Mesenchymal stem cell (in vitro differentiated cells and primary cell): Measurements from ENCODE around the gene CD63.

Experiments
- DNase-seq: peaks from one replicate; pipeline ENCODE4 v3.0.0-alpha.2; 2013
- H2AFZ ChIP-seq: one replicate; pipeline ENCODE4 v1.6.1; 2013; ENCODE audit warnings: low read depth, mild to moderate bottlenecking, control low read depth, inconsistent platforms, low read length, moderate library complexity
- H2AK5ac ChIP-seq: 2 replicates; pipeline ENCODE4 v1.6.1; 2013; ENCODE audit warnings: low read length, moderate library complexity, mild to moderate bottlenecking, inconsistent platforms; ENCODE audit not compliant: severe bottlenecking
- H2BK120ac ChIP-seq: one replicate; pipeline ENCODE4 v1.6.1; 2013; ENCODE audit warnings: low read depth, mild to moderate bottlenecking, inconsistent platforms, low read length, moderate library complexity
- H2BK12ac ChIP-seq, 2 experiments: one replicate each; pipeline ENCODE4 v1.6.1; 2013; ENCODE audit warnings: inconsistent platforms in 2 of 2, low read length in 2 of 2, mild to moderate bottlenecking in 2 of 2, moderate library complexity in 2 of 2, control low read depth in 1 of 2
- H2BK15ac ChIP-seq: one replicate; pipeline ENCODE4 v1.6.1; 2013; ENCODE audit warnings: mild to moderate bottlenecking, low read depth, inconsistent platforms; ENCODE audit not compliant: poor library complexity, severe bottlenecking
- H2BK5ac ChIP-seq: 2 replicates; pipeline ENCODE4 v1.6.1; 2013; ENCODE audit warnings: low read depth, mild to moderate bottlenecking, low read length, control low read depth, inconsistent platforms; ENCODE audit not compliant: poor library complexity, severe bottlenecking
- H3K14ac ChIP-seq, 2 experiments: one replicate each; pipeline ENCODE4 v1.6.1; 2013; ENCODE audit warnings: inconsistent platforms in 2 of 2, low read length in 2 of 2, control low read depth in 1 of 2, mild to moderate bottlenecking in 1 of 2, moderate library complexity in 1 of 2
- H3K18ac ChIP-seq, 2 experiments: one replicate each; pipeline ENCODE4 v1.6.1; 2013; ENCODE audit warnings: inconsistent platforms in 2 of 2, low read length in 2 of 2, control low read depth in 1 of 2, low read depth in 1 of 2, mild to moderate bottlenecking in 1 of 2
- H3K23ac ChIP-seq, 2 experiments: one replicate each; pipeline ENCODE4 v1.6.1; 2013; ENCODE audit warnings: inconsistent platforms in 2 of 2, low read length in 2 of 2, mild to moderate bottlenecking in 2 of 2, moderate library complexity in 2 of 2, control low read depth in 1 of 2
- H3K27ac ChIP-seq: 2 replicates; pipeline ENCODE4 v1.5.1; 2013; ENCODE audit warnings: mild to moderate bottlenecking, moderate library complexity, low read length, control low read depth, inconsistent platforms; ENCODE audit not compliant: poor library complexity, severe bottlenecking
- H3K27me3 ChIP-seq, 2 experiments: 2 replicates each; pipeline versions ENCODE4 v1.6.1 to v1.7.0; 2013; ENCODE audit warnings: low read length in 2 of 2, mild to moderate bottlenecking in 2 of 2, moderate library complexity in 2 of 2, control low read depth in 1 of 2, inconsistent platforms in 1 of 2; ENCODE audit not compliant: control insufficient read depth in 1 of 2, insufficient read depth in 1 of 2
- H3K36me3 ChIP-seq, 2 experiments: 2 replicates each; pipeline versions ENCODE4 v1.6.1 to v1.7.0; 2013; ENCODE audit warnings: low read length in 2 of 2, control low read depth in 1 of 2, inconsistent platforms in 1 of 2, low read depth in 1 of 2, mild to moderate bottlenecking in 1 of 2; ENCODE audit not compliant: insufficient read depth in 2 of 2, control insufficient read depth in 1 of 2
- H3K4ac ChIP-seq, 2 experiments: one replicate each; pipeline ENCODE4 v1.6.1; 2013; ENCODE audit warnings: inconsistent platforms in 2 of 2, low read length in 2 of 2, mild to moderate bottlenecking in 2 of 2, moderate library complexity in 2 of 2, control low read depth in 1 of 2, low read depth in 1 of 2
- H3K4me1 ChIP-seq: 2 replicates; pipeline ENCODE4 v1.6.1; 2013; ENCODE audit warnings: low read depth, low read length, control low read depth; ENCODE audit not compliant: control insufficient read depth, insufficient read depth
- H3K4me2 ChIP-seq: 2 replicates; pipeline ENCODE4 v1.6.1; 2013; ENCODE audit warnings: low read length, mild to moderate bottlenecking, inconsistent platforms; ENCODE audit not compliant: poor library complexity, severe bottlenecking
- H3K4me3 ChIP-seq, 2 experiments: 2 replicates each; pipeline versions ENCODE4 v1.5.1 to v1.7.0; 2013; ENCODE audit warnings: low read length in 2 of 2, mild to moderate bottlenecking in 2 of 2, control low read depth in 1 of 2, low read depth in 1 of 2; ENCODE audit not compliant: insufficient read depth in 1 of 2
- H3K79me1 ChIP-seq: replicated peaks from 2 replicates; pipeline ENCODE4 v1.6.1; 2013; ENCODE audit warnings: mild to moderate bottlenecking, control low read depth, low read length, inconsistent platforms; ENCODE audit not compliant: poor library complexity, severe bottlenecking
- H3K9ac ChIP-seq: 2 replicates; pipeline ENCODE4 v1.7.0; 2013; ENCODE audit warnings: mild to moderate bottlenecking, low read length, moderate library complexity
- H3K9me3 ChIP-seq: 2 replicates; pipeline ENCODE4 v1.7.0; 2013; ENCODE audit warnings: mild to moderate bottlenecking, low read length; ENCODE audit not compliant: control insufficient read depth
- H4K8ac ChIP-seq: one replicate; pipeline ENCODE4 v1.6.1; 2013; ENCODE audit warnings: inconsistent platforms, mild to moderate bottlenecking, low read length, moderate library complexity
- H4K91ac ChIP-seq: one replicate; pipeline ENCODE4 v1.6.1; 2013; ENCODE audit warnings: mild to moderate bottlenecking, low read length, inconsistent platforms
- WGBS: methylation state at CpG from one replicate; pipeline ENCODE4 v1.1.7; 2013; ENCODE audit warnings: mixed read lengths; 5-methylcytosine and 5-hydroxymethylcytosine counted together

Gene CD63

DNA sequence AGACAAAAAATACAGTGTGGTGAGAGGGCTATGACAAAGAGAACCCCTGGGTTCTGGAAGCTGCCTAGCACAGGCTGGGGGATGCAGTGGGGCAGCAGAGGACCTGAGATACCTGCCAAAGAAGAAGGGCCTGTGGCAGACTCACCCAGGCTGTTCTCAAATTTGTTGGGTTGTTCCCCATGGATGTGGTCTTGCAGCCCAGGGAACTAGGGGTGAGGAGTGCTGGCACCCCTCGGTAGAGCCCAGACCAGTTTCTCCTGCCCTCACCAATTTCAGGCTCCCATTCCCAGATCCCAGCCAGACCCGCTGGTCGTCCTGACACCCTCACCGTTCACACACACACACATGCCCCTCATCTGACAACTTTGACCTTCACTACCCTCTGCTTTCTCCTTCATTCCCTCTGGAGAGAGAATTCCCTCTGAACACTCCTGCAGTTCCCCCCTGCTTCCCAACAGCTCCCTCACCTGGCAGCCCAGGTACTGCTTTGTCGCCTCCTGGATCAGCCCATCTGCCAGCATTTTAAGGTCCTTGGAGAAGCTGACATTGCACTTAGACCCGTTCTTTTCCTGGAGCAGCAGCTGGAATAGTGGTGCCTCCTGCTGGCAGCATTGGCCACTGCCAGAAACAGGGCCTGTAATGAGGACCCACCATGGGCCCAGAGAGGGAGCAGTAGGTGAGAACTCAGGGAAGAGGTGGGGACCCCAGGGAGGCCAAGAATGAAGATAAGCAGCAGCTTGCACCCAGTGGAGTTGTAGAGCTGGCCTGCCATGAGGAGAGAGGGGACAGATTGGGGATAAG is 8.2 kb upstream of the CD63 start:
- Histone ChIP-seq H2AK5ac (no peak overlapping the region), H2AFZ (peak overlapping the region; percentile 36), H3K36me3 (peaks cover 4 to 6% of the 10 kb centered on the region in 2 experiments), H3K4ac (no peak overlapping the region), H3K4me3 (peak overlapping the region in 1 of 2 experiments; percentile 83), H3K27ac (no peak overlapping the region), H3K18ac (peak overlapping the region in 1 of 2 experiments; percentile 16), H2BK120ac (no peak overlapping the region), H3K14ac (no peak overlapping the region), H3K4me1 (peaks cover 11% of the 10 kb centered on the region), H2BK15ac (peak overlapping the region; percentile 80), H3K9me3 (no peaks in the 10 kb centered on the region), H2BK12ac (peak overlapping the region in 1 of 2 experiments; percentile 17), H3K4me2 (no peak overlapping the region), H3K79me1 (peaks cover 7% of the 10 kb centered on the region), H4K8ac (peak overlapping the region; percentile 89), H4K91ac (no peak overlapping the region), H3K9ac (peak overlapping the region; percentile 89), H2BK5ac (no peak overlapping the region), H3K27me3 (no peaks in the 10 kb centered on the region), H3K23ac (peak overlapping the region in 1 of 2 experiments; percentile 81)
- 52% methylated on average over 6 of the region's 6 CpGs for WGBS
- DNase-seq: peak; percentile 68

DNA sequence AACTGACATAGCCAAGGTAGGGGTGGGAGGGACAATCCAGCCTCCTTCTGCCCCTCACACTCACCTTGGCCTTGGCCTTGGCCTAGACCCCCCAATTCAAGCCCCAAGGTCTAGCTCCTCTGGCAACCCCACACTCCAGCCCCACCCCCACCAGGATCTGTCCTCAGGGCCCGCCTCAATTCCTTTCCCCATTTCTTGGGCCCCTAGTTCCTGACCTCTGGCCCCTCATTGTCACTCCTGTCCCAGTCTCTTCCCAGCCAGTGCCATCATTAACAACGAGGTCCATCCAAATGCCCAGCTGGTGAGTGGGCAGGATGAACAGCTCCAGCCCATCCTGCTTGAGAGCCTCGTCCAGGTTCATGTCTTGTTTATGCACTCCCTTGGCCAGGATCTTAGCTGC is 7.3 kb upstream of the CD63 start:
- H3K9me3 ChIP-seq: no peaks in the 10 kb centered on the region
- no peak overlapping the region for H4K91ac ChIP-seq
- no peak overlapping the region for H3K14ac ChIP-seq
- no peak overlapping the region for H3K4me3 ChIP-seq
- 78% methylated on average over 3 of the region's 3 CpGs for WGBS
- H3K27ac ChIP-seq: no peak overlapping the region
- no peak overlapping the region for H3K23ac ChIP-seq
- H3K4ac ChIP-seq: no peak overlapping the region
- peaks cover 4 to 7% of the 10 kb centered on the region in 2 experiments for H3K36me3 ChIP-seq
- peaks cover 7% of the 10 kb centered on the region for H3K79me1 ChIP-seq
- H2AFZ ChIP-seq: no peak overlapping the region
- H2BK120ac ChIP-seq: no peak overlapping the region
- H4K8ac ChIP-seq: no peak overlapping the region
- H2BK12ac ChIP-seq: no peak overlapping the region
- H3K4me2 ChIP-seq: no peak overlapping the region
- H3K4me1 ChIP-seq: peaks cover 8% of the 10 kb centered on the region
- no peak overlapping the region for H2BK15ac ChIP-seq
- H3K27me3 ChIP-seq: no peaks in the 10 kb centered on the region
- DNase-seq: no peak
- H2AK5ac ChIP-seq: no peak overlapping the region
- no peak overlapping the region for H2BK5ac ChIP-seq
- peak overlapping the region; percentile 29 for H3K9ac ChIP-seq
- no peak overlapping the region for H3K18ac ChIP-seq

DNA sequence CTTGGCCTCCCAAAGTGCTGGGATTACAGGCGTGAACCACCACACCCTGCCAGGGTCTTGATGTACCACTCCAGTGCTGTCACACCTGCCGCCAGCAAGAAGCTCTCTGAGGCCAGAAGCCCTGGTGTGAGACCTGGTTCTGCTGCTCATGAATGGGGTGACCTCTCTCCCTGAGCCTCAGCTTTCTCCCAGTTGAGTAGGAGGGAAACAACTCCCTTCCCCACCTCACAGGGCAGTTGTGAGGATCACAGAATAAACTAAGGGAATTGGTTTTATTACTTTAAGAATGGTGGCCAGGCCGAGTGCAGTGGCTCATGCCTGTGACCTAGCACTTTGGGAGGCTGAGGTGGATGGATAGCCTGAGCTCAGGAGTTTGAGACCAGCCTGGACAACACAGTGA is 5.8 kb upstream of the CD63 start:
- no peak overlapping the region for H2BK120ac ChIP-seq
- no peak overlapping the region for H4K8ac ChIP-seq
- H3K4me1 ChIP-seq: peaks cover 15% of the 10 kb centered on the region
- H4K91ac ChIP-seq: no peak overlapping the region
- no peak for DNase-seq
- H2BK12ac ChIP-seq: no peak overlapping the region
- no peaks in the 10 kb centered on the region for H3K27me3 ChIP-seq
- no peak overlapping the region for H3K4me3 ChIP-seq
- no peak overlapping the region for H3K4ac ChIP-seq
- no peak overlapping the region for H3K23ac ChIP-seq
- peaks cover 9% of the 10 kb centered on the region for H3K79me1 ChIP-seq
- H3K27ac ChIP-seq: no peak overlapping the region
- no peak overlapping the region for H3K9ac ChIP-seq
- H3K14ac ChIP-seq: no peak overlapping the region
- no peak overlapping the region for H2BK5ac ChIP-seq
- H3K36me3 ChIP-seq: peaks cover 4 to 7% of the 10 kb centered on the region in 2 experiments
- H3K18ac ChIP-seq: no peak overlapping the region
- H2AK5ac ChIP-seq: no peak overlapping the region
- no peak overlapping the region for H3K4me2 ChIP-seq
- 100% methylated on average over 2 of the region's 3 CpGs for WGBS
- H2BK15ac ChIP-seq: no peak overlapping the region
- H3K9me3 ChIP-seq: no peaks in the 10 kb centered on the region
- no peak overlapping the region for H2AFZ ChIP-seq

DNA sequence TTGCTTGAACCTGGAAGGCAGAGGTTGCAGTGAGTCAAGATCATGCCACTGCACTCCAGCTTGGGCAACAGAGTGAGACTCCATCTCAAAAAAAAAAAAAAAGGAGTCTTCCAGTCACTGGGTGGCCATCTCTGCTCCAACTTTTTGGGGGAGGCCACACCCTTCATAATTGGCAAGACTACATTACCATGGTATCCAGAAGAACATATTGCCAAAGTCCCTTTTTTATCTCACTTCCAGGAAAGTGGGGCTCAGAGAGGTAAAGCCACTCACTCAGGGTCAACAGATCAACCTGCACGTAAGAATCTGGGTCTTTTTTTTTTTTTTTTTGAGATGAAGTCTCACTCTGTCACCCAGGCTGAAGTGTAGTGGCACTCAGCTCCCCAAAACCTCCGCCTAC is 5.0 kb upstream of the CD63 start:
- no peak overlapping the region for H2AFZ ChIP-seq
- H2BK15ac ChIP-seq: no peak overlapping the region
- H3K18ac ChIP-seq: no peak overlapping the region
- no peak overlapping the region for H3K4me3 ChIP-seq
- no peak overlapping the region for H3K27ac ChIP-seq
- H3K4me2 ChIP-seq: no peak overlapping the region
- H3K23ac ChIP-seq: no peak overlapping the region
- no peak overlapping the region for H3K14ac ChIP-seq
- H2BK5ac ChIP-seq: no peak overlapping the region
- no peak overlapping the region for H3K4ac ChIP-seq
- no peaks in the 10 kb centered on the region for H3K9me3 ChIP-seq
- H2AK5ac ChIP-seq: no peak overlapping the region
- H3K27me3 ChIP-seq: no peaks in the 10 kb centered on the region
- no peak overlapping the region for H2BK12ac ChIP-seq
- H4K8ac ChIP-seq: no peak overlapping the region
- H3K9ac ChIP-seq: no peak overlapping the region
- DNase-seq: no peak
- H2BK120ac ChIP-seq: no peak overlapping the region
- peaks cover 4 to 7% of the 10 kb centered on the region in 2 experiments for H3K36me3 ChIP-seq
- peaks cover 9% of the 10 kb centered on the region for H3K79me1 ChIP-seq
- no peak overlapping the region for H4K91ac ChIP-seq
- H3K4me1 ChIP-seq: peaks cover 15% of the 10 kb centered on the region
- WGBS: 98% methylated on average over 2 of the region's 2 CpGs
